Activated CD8-positive, alpha-beta memory T cell treated with anti-CD3 and anti-CD28 coated beads, Interleukin-2, amount 10 ng/mL, durations not matched to agents 7 days and 5 days (primary cell): ENCODE results near the gene FAM53C. TPM values are rescaled to one million over a fixed set of nuclear protein-coding genes. Genes with fewer than 3 reads are reported as not detected.

Experiments used
- ATAC-seq: fragments of 150-1000 bp; cut with Tn5 transposase; one replicate; pipeline ENCODE4 v1.10.0; 2021; ENCODE audit warnings: moderate library complexity
- CTCF ChIA-PET: fragments of 350-600 bp; sonication (Branson Sonifier 250); formaldehyde crosslinking; loops from one replicate; lab custom pipeline; 2021; ENCODE audit warnings: antibody characterized with exemption; lab: Charles Lee
- DNase-seq: peaks from one replicate; pipeline ENCODE4 v3.0.0-alpha.2; 2020
- H3K27ac Mint-ChIP-seq: one replicate; pipeline ENCODE4 v1.8.0; 2021; ENCODE audit warnings: mild to moderate bottlenecking, mixed read lengths
- H3K27me3 Mint-ChIP-seq: one replicate; pipeline ENCODE4 v1.8.0; 2021; ENCODE audit warnings: mixed read lengths
- H3K36me3 Mint-ChIP-seq: one replicate; pipeline ENCODE4 v1.8.0; 2021; ENCODE audit warnings: mild to moderate bottlenecking, mixed read lengths
- H3K4me1 Mint-ChIP-seq: one replicate; pipeline ENCODE4 v1.8.0; 2021; ENCODE audit warnings: mixed read lengths
- H3K4me3 Mint-ChIP-seq: one replicate; pipeline ENCODE4 v1.8.0; 2021; ENCODE audit warnings: mild to moderate bottlenecking, moderate library complexity, mixed read lengths
- H3K9me3 Mint-ChIP-seq: one replicate; pipeline ENCODE4 v1.8.0; 2022; ENCODE audit warnings: low read depth, mixed read lengths
- total RNA-seq, 2 experiments: library from RNA; stranded (reverse); gene quantifications; one replicate each; pipeline ENCODE4 v1.2.3, GENCODE V29; 2021

The FAM53C gene
- total RNA-seq, 2 experiments from 2014 or later, result 30.5 to 33.5 TPM

- ATAC-seq, result peak; percentile 65
- peaks cover 5% of the 10 kb centered on the region for H3K9me3 Mint-ChIP-seq
- peak overlapping the region; percentile 97 for H3K27ac Mint-ChIP-seq
- H3K36me3 Mint-ChIP-seq, result peaks cover 17% of the 10 kb centered on the region
- peak overlapping the region; percentile 94 for H3K4me3 Mint-ChIP-seq
- H3K27me3 Mint-ChIP-seq, result no peaks in the 10 kb centered on the region
- DNase-seq, result peak; percentile 82
- CTCF ChIA-PET, result interaction anchor here (0.6 to 10.5 kb wide), 48 partner anchors 8 to 327 kb away, joined by 3 to 382 read pairs (median 4); partner anchors contain the start of genes BRD8, CDC23, CDC25C and EGR1
- peaks cover 42% of the 10 kb centered on the region for H3K4me1 Mint-ChIP-seq
Observed at GRCh38 chr5:138352722-138353559, 14.9 kb downstream of the FAM53C start.

DNA sequence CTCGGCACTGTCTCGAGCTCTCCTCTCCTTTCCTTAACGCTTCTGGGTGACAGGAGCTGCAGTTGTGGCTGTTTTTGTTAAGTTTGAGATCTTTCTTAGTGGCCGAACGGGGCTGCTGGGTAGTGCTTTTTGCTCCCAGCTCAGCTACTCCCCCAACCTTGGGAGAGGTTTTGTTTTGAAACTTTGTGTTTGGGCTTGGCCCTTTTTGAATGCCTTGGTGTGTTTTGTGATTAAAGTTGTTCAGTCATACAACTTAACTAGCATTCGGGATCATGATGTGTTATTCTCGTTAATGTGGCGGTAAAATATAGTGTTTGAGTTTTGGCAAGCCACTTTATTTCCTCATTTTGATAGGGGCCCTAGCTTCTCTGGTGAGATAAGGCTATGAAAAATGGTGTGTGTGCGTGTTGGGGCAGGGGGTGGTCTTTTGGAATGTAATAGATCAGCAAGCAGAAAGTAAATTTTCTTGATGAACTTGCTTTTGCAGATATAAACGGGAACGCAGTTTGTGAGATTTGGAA lies 15.6 kb downstream of the FAM53C start:
- DNase-seq (no peak), ATAC-seq (no peak)
- CTCF ChIA-PET, result interaction anchor here (0.7 to 10.5 kb wide), 32 partner anchors 9 to 212 kb away, joined by 3 to 382 read pairs (median 4); partner anchors contain the start of genes BRD8, CDC23, CDC25C and ETF1
- peaks cover 42% of the 10 kb centered on the region for H3K4me1 Mint-ChIP-seq
- no peaks in the 10 kb centered on the region for H3K27me3 Mint-ChIP-seq
- peaks cover 16% of the 10 kb centered on the region for H3K36me3 Mint-ChIP-seq
- H3K27ac Mint-ChIP-seq, result peak overlapping the region; percentile 97
- H3K9me3 Mint-ChIP-seq, result peaks cover 5% of the 10 kb centered on the region
- H3K4me3 Mint-ChIP-seq, result peak overlapping the region; percentile 94

DNA sequence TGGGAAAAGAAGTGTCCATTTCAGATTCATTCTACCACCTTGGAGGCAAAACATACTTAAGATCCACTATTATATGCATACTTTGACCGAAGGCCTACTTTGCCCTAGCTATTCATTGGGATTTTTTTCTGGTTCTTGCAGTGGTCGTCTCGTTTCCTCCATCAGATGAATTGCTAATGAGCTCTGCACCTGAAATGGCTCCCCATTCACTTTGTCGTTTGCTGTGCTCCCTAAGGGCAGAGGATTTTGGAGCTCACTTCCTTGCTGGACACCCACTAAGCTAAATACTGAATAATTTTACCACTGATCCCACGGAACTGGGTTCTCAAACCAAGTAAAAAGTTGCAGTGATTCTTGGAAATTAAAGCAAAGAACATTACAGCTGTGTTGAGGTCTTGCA lies 16.3 kb downstream of the FAM53C start:
- no peak for DNase-seq
- peaks cover 42% of the 10 kb centered on the region for H3K4me1 Mint-ChIP-seq
- H3K9me3 Mint-ChIP-seq, result peaks cover 5% of the 10 kb centered on the region
- no peaks in the 10 kb centered on the region for H3K27me3 Mint-ChIP-seq
- peak overlapping the region; percentile 94 for H3K4me3 Mint-ChIP-seq
- ATAC-seq, result no peak
- CTCF ChIA-PET, result interaction anchor here (1.0 to 10.5 kb wide), 11 partner anchors 11 to 175 kb away, joined by 3 to 382 read pairs (median 6); partner anchors contain the start of genes BRD8, CDC23, CDC25C and FAM53C
- H3K27ac Mint-ChIP-seq, result peak overlapping the region; percentile 97
- H3K36me3 Mint-ChIP-seq, result peaks cover 16% of the 10 kb centered on the region

GRCh38 chr5:138354926-138355378 lies 16.9 kb downstream of the FAM53C start:
- peak; percentile 78 for DNase-seq
- peaks cover 16% of the 10 kb centered on the region for H3K36me3 Mint-ChIP-seq
- H3K27me3 Mint-ChIP-seq, result no peaks in the 10 kb centered on the region
- peak overlapping the region; percentile 94 for H3K4me3 Mint-ChIP-seq
- peak overlapping the region; percentile 97 for H3K27ac Mint-ChIP-seq
- CTCF ChIA-PET, result interaction anchor here (1.0 to 10.5 kb wide), 9 partner anchors 10 to 176 kb away, joined by 3 to 382 read pairs (median 10); partner anchors contain the start of genes BRD8, CDC23, CDC25C and FAM53C
- peaks cover 5% of the 10 kb centered on the region for H3K9me3 Mint-ChIP-seq
- ATAC-seq, result peak; percentile 63
- peaks cover 46% of the 10 kb centered on the region for H3K4me1 Mint-ChIP-seq

GRCh38 chr5:138359621-138360020 lies 21.6 kb downstream of the FAM53C start:
- H3K27me3 Mint-ChIP-seq, result no peaks in the 10 kb centered on the region
- H3K4me3 Mint-ChIP-seq, result no peak overlapping the region
- no peaks in the 10 kb centered on the region for H3K36me3 Mint-ChIP-seq
- no peak overlapping the region for H3K27ac Mint-ChIP-seq
- CTCF ChIA-PET, result interaction anchor here (0.6 kb wide), 1 partner anchor 605 kb away, joined by 4 read pairs; no protein-coding TSS in a partner anchor
- H3K4me1 Mint-ChIP-seq, result peaks cover 24% of the 10 kb centered on the region
- DNase-seq (no peak), ATAC-seq (no peak)
- no peaks in the 10 kb centered on the region for H3K9me3 Mint-ChIP-seq

- Mint-ChIP-seq H3K27ac (no peak overlapping the region), H3K27me3 (no peaks in the 10 kb centered on the region), H3K4me1 (peaks cover 10% of the 10 kb centered on the region), H3K36me3 (no peaks in the 10 kb centered on the region), H3K4me3 (no peak overlapping the region), H3K9me3 (no peaks in the 10 kb centered on the region)
- DNase-seq (no peak), ATAC-seq (no peak)
- CTCF ChIA-PET, result interaction anchor here (0.6 kb wide), 1 partner anchor 10 kb away, joined by 4 read pairs; no protein-coding TSS in a partner anchor
Observed at GRCh38 chr5:138360941-138361452, 22.9 kb downstream of the FAM53C start.

DNA sequence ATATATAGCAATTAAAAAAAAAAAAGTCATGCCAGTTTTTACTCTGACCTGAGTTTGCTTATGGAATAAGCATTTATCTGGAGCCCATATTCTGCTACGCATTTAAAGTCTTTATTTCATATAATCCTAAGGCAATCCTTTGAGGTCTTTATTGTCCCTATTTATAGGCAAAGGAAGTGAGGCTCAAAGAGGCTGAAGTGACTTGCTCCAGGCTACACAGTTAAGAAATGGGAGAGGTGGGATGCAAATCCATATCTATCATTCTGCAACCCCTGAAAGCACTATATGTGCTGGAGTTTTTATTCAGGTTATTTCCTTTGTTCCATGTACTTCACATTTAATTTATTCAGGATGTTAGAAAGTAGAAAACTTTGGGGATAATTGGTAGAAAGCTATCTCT lies 26.5 kb downstream of the FAM53C start:
- CTCF ChIA-PET, result interaction anchor here (0.9 to 1.8 kb wide), 3 partner anchors 10 to 12 kb away, joined by 3 to 4 read pairs (median 3); partner anchors contain the start of gene KDM3B
- Mint-ChIP-seq H3K27me3 (no peaks in the 10 kb centered on the region), H3K4me1 (peaks cover 18% of the 10 kb centered on the region), H3K9me3 (no peaks in the 10 kb centered on the region), H3K36me3 (no peaks in the 10 kb centered on the region), H3K4me3 (no peak overlapping the region), H3K27ac (no peak overlapping the region)
- DNase-seq (no peak), ATAC-seq (no peak)

- ATAC-seq (no peak), DNase-seq (no peak)
- CTCF ChIA-PET, result interaction anchor here (0.8 kb wide), 1 partner anchor 8 kb away, joined by 3 read pairs; no protein-coding TSS in a partner anchor
- Mint-ChIP-seq H3K4me3 (no peak overlapping the region), H3K27me3 (no peaks in the 10 kb centered on the region), H3K36me3 (no peaks in the 10 kb centered on the region), H3K4me1 (peaks cover 16% of the 10 kb centered on the region), H3K27ac (no peak overlapping the region), H3K9me3 (no peaks in the 10 kb centered on the region)
Observed at GRCh38 chr5:138366632-138367382, 28.7 kb downstream of the FAM53C start.

GRCh38 chr5:138369261-138369660 lies 31.2 kb downstream of the FAM53C start:
- no peaks in the 10 kb centered on the region for H3K27me3 Mint-ChIP-seq
- H3K4me1 Mint-ChIP-seq, result peaks cover 24% of the 10 kb centered on the region
- H3K36me3 Mint-ChIP-seq, result no peaks in the 10 kb centered on the region
- ATAC-seq (no peak), DNase-seq (no peak)
- no peak overlapping the region for H3K4me3 Mint-ChIP-seq
- no peaks in the 10 kb centered on the region for H3K9me3 Mint-ChIP-seq
- H3K27ac Mint-ChIP-seq, result no peak overlapping the region
- CTCF ChIA-PET, result interaction anchor here (1.0 to 6.1 kb wide), 4 partner anchors 16 to 161 kb away, joined by 3 to 52 read pairs (median 3); partner anchors contain the start of gene KDM3B

DNA sequence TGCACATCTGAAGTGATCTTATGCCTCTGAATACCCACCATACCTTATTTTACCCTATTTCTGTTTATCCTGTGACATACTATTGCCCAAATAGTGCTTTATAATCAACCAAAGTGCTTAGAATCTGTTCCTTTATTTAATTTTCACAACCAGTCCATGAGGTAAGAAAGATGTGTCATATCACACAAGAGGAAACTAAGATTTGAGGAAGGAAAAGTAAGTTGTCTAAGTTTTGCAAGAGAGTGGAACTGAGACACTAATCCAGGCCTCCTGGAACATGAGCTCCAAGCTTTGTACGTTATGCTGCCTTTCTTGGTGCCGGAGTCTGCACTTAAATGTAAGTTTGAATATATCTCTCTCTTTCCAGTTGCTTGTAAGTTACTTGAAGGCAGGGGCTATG lies 31.6 kb downstream of the FAM53C start:
- peaks cover under 1% of the 10 kb centered on the region for H3K36me3 Mint-ChIP-seq
- peaks cover 24% of the 10 kb centered on the region for H3K4me1 Mint-ChIP-seq
- no peaks in the 10 kb centered on the region for H3K9me3 Mint-ChIP-seq
- no peak overlapping the region for H3K4me3 Mint-ChIP-seq
- DNase-seq (no peak), ATAC-seq (no peak)
- H3K27ac Mint-ChIP-seq, result no peak overlapping the region
- H3K27me3 Mint-ChIP-seq, result no peaks in the 10 kb centered on the region
- CTCF ChIA-PET, result interaction anchor here (1.0 to 6.1 kb wide), 5 partner anchors 16 to 161 kb away, joined by 3 to 52 read pairs (median 3); partner anchors contain the start of gene KDM3B

GRCh38 chr5:138370537-138370936 lies 32.5 kb downstream of the FAM53C start:
- peaks cover 24% of the 10 kb centered on the region for H3K4me1 Mint-ChIP-seq
- peaks cover 5% of the 10 kb centered on the region for H3K36me3 Mint-ChIP-seq
- no peak overlapping the region for H3K27ac Mint-ChIP-seq
- CTCF ChIA-PET, result interaction anchor here (1.1 to 6.1 kb wide), 4 partner anchors 17 to 160 kb away, joined by 3 to 52 read pairs (median 3); partner anchors contain the start of gene KDM3B
- ATAC-seq, result no peak
- DNase-seq, result no peak
- no peaks in the 10 kb centered on the region for H3K27me3 Mint-ChIP-seq
- no peak overlapping the region for H3K4me3 Mint-ChIP-seq
- H3K9me3 Mint-ChIP-seq, result no peaks in the 10 kb centered on the region

GRCh38 chr5:138371454-138371853 lies 33.4 kb downstream of the FAM53C start:
- H3K36me3 Mint-ChIP-seq, result peaks cover 7% of the 10 kb centered on the region
- CTCF ChIA-PET, result interaction anchor here (0.6 to 6.1 kb wide), 4 partner anchors 11 to 119 kb away, joined by 3 to 52 read pairs (median 4); partner anchors contain the start of gene KDM3B
- ATAC-seq (no peak), DNase-seq (no peak)
- no peaks in the 10 kb centered on the region for H3K9me3 Mint-ChIP-seq
- no peak overlapping the region for H3K4me3 Mint-ChIP-seq
- no peaks in the 10 kb centered on the region for H3K27me3 Mint-ChIP-seq
- no peak overlapping the region for H3K27ac Mint-ChIP-seq
- peaks cover 24% of the 10 kb centered on the region for H3K4me1 Mint-ChIP-seq
